Tibial artery (tissue), 4 donors: ENCODE measurements around the gene MMP3.

Experiments used
- DNase-seq, 2 donors: peaks; one replicate each; pipeline ENCODE4 v3.0.0-alpha.2; 2019
- H3K27ac ChIP-seq, 2 donors: fragments of 200-600 bp; sonication (generic) in 1 of 2; 1 replicate in 1 of 2; 2 replicates in 1 of 2; pipeline ENCODE4 v1.5.1; 2018 to 2019; ENCODE audit warnings: mild to moderate bottlenecking in 1 of 2
- H3K27me3 ChIP-seq, 2 donors: fragments of 200-600 bp; sonication (generic) in 1 of 2; one replicate each; pipeline versions ENCODE4 v1.5.1 to v1.6.0; 2016 to 2019
- H3K36me3 ChIP-seq, 3 donors: fragments of 200-600 bp; sonication (generic) in 2 of 3; one replicate each; pipeline ENCODE4 v1.5.1; 2016 to 2019; ENCODE audit warnings: mild to moderate bottlenecking in 2 of 3
- H3K4me1 ChIP-seq, 4 donors: fragments of 200-600 bp; sonication (generic) in 2 of 4; 1 replicate in 3 of 4; 2 replicates in 1 of 4; pipeline ENCODE4 v1.5.1; 2016 to 2019
- H3K4me3 ChIP-seq, 2 donors: fragments of 200-600 bp; sonication (generic) in 1 of 2; 1 replicate in 1 of 2; 2 replicates in 1 of 2; pipeline ENCODE4 v1.5.1; 2018 to 2019; ENCODE audit warnings: mild to moderate bottlenecking in 2 of 2
- H3K9me3 ChIP-seq, 3 donors: fragments of 200-600 bp; sonication (generic) in 1 of 3; one replicate each; pipeline ENCODE4 v1.5.1; 2016 to 2019
- intact Hi-C: fragments of 100-400 bp; cut with DNase I; formaldehyde crosslinking; loops from one replicate; pipeline ENCODE4 v1.15.0; 2023; ENCODE audit warnings: low total_unique reads
- TF ChIP-seq, protein P1 (sequence below), 2 experiments: fragments of 200-600 bp in 1 of 2; fragments of 450-650 bp in 1 of 2; IDR thresholded peaks; one replicate each; pipeline ENCODE4 v1.5.1; 2017 to 2019; ENCODE audit warnings: antibody characterized with exemption in 2 of 2, mild to moderate bottlenecking in 1 of 2, moderate library complexity in 1 of 2

The MMP3 gene

GRCh38 chr11:102807921-102808320 lies 35.5 kb downstream of the MMP3 start:
- DNase-seq: no peak
- Histone ChIP-seq H3K27ac (no peak overlapping the region), H3K4me1 (no peaks in the 10 kb centered on the region), H3K9me3 (no peaks in the 10 kb centered on the region), H3K4me3 (no peak overlapping the region), H3K27me3 (no peaks in the 10 kb centered on the region), H3K36me3 (no peaks in the 10 kb centered on the region)
- intact Hi-C loops: no loop called here
- TF ChIP-seq, protein P1, sequence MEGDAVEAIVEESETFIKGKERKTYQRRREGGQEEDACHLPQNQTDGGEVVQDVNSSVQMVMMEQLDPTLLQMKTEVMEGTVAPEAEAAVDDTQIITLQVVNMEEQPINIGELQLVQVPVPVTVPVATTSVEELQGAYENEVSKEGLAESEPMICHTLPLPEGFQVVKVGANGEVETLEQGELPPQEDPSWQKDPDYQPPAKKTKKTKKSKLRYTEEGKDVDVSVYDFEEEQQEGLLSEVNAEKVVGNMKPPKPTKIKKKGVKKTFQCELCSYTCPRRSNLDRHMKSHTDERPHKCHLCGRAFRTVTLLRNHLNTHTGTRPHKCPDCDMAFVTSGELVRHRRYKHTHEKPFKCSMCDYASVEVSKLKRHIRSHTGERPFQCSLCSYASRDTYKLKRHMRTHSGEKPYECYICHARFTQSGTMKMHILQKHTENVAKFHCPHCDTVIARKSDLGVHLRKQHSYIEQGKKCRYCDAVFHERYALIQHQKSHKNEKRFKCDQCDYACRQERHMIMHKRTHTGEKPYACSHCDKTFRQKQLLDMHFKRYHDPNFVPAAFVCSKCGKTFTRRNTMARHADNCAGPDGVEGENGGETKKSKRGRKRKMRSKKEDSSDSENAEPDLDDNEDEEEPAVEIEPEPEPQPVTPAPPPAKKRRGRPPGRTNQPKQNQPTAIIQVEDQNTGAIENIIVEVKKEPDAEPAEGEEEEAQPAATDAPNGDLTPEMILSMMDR (IDR thresholded peaks at IDR 0.05): no peak

GRCh38 chr11:102806296-102806695 lies 37.1 kb downstream of the MMP3 start:
- H3K36me3 ChIP-seq: no peaks in the 10 kb centered on the region
- DNase-seq: no peak
- TF ChIP-seq, protein P1 (IDR thresholded peaks at IDR 0.05): no peak
- no peaks in the 10 kb centered on the region for H3K27me3 ChIP-seq
- H3K4me1 ChIP-seq: no peaks in the 10 kb centered on the region
- intact Hi-C loops: no loop called here
- no peaks in the 10 kb centered on the region for H3K9me3 ChIP-seq
- no peak overlapping the region for H3K27ac ChIP-seq
- H3K4me3 ChIP-seq: no peak overlapping the region

DNA sequence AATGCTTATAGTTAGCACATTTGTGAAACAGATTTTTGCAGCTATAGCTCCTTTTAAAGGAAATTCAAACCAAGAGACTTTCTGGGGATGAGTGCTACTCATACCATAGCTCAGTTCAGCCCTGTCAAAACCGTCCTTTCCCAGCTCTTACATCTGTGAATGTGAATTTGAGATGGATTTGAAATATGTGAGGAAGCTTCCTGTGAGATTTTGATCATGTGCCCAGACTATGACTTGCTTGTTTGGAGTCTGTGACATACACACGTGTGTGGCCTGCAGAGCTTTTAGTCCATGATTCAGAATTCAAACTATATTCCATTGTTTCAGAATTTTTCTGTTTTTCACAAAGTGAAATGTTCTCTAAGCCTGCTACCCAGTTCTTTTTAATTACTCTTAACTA lies 41.1 kb downstream of the MMP3 start:
- H3K4me3 ChIP-seq: no peak overlapping the region
- no peaks in the 10 kb centered on the region for H3K4me1 ChIP-seq
- H3K9me3 ChIP-seq: no peaks in the 10 kb centered on the region
- intact Hi-C loops: no loop called here
- DNase-seq: no peak
- no peaks in the 10 kb centered on the region for H3K27me3 ChIP-seq
- H3K36me3 ChIP-seq: no peaks in the 10 kb centered on the region
- TF ChIP-seq, protein P1 (IDR thresholded peaks at IDR 0.05): no peak
- H3K27ac ChIP-seq: no peak overlapping the region

GRCh38 chr11:102800767-102801166 lies 42.6 kb downstream of the MMP3 start:
- no peak overlapping the region for H3K4me3 ChIP-seq
- intact Hi-C loops: no loop called here
- H3K27me3 ChIP-seq: no peaks in the 10 kb centered on the region
- TF ChIP-seq, protein P1 (IDR thresholded peaks at IDR 0.05): no peak
- no peak for DNase-seq
- H3K9me3 ChIP-seq: no peaks in the 10 kb centered on the region
- no peaks in the 10 kb centered on the region for H3K4me1 ChIP-seq
- H3K27ac ChIP-seq: no peak overlapping the region
- no peaks in the 10 kb centered on the region for H3K36me3 ChIP-seq

- no peaks in the 10 kb centered on the region for H3K4me1 ChIP-seq
- TF ChIP-seq, protein P1 (IDR thresholded peaks at IDR 0.05): no peak
- no peaks in the 10 kb centered on the region for H3K27me3 ChIP-seq
- no peaks in the 10 kb centered on the region for H3K9me3 ChIP-seq
- intact Hi-C loops: no loop called here
- no peaks in the 10 kb centered on the region for H3K36me3 ChIP-seq
- H3K4me3 ChIP-seq: no peak overlapping the region
- no peak for DNase-seq
- H3K27ac ChIP-seq: no peak overlapping the region
Measured at GRCh38 chr11:102799681-102800340, 43.6 kb downstream of the MMP3 start.
